Peyer's patch (tissue), 4 donors: ENCODE measurements around the gene TRAPPC12.

ENCODE experiments used
- POLR2A ChIP-seq, 2 donors: fragments of 450-650 bp; IDR thresholded peaks; one replicate each; pipeline ENCODE4 v1.5.1; 2017; ENCODE audit warnings: antibody characterized with exemption in 2 of 2, mild to moderate bottlenecking in 2 of 2, moderate library complexity in 2 of 2
- TF ChIP-seq, protein P1 (sequence below), 6 experiments: fragments of 450-650 bp in 4 of 6; fragments of 200-600 bp in 2 of 6; sonication (generic) in 1 of 6; IDR thresholded peaks; one replicate each; pipeline ENCODE4 v1.5.1; 2017 to 2019; ENCODE audit warnings: antibody characterized with exemption in 6 of 6, mild to moderate bottlenecking in 3 of 6, moderate library complexity in 1 of 6

DNA sequence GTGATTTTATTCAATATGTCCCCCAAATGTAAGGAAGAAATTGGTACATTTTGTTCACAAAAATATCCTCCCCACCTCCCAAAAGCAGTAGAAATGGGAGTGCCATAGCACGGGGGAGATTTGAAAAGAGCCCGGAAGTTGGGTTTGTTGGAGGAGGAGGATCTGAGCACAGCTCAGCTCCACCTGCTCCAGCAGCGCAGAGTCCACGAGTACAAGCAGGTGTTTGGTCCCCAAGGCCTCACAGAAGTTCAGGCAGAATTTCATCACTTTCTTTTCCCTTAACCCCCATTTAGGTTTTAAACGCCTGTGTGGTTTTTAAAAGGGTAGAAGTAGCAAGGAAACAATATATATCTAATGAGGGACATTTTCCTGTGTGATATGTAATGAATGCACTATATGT, 56.0 kb downstream of the TRAPPC12 start:
- no peak for TF ChIP-seq POLR2A (IDR thresholded peaks at IDR 0.05)
- TF ChIP-seq, protein P1, sequence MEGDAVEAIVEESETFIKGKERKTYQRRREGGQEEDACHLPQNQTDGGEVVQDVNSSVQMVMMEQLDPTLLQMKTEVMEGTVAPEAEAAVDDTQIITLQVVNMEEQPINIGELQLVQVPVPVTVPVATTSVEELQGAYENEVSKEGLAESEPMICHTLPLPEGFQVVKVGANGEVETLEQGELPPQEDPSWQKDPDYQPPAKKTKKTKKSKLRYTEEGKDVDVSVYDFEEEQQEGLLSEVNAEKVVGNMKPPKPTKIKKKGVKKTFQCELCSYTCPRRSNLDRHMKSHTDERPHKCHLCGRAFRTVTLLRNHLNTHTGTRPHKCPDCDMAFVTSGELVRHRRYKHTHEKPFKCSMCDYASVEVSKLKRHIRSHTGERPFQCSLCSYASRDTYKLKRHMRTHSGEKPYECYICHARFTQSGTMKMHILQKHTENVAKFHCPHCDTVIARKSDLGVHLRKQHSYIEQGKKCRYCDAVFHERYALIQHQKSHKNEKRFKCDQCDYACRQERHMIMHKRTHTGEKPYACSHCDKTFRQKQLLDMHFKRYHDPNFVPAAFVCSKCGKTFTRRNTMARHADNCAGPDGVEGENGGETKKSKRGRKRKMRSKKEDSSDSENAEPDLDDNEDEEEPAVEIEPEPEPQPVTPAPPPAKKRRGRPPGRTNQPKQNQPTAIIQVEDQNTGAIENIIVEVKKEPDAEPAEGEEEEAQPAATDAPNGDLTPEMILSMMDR (IDR thresholded peaks at IDR 0.05) = no peak
